ENCODE measurements around the gene CLCNKB.

DNA sequence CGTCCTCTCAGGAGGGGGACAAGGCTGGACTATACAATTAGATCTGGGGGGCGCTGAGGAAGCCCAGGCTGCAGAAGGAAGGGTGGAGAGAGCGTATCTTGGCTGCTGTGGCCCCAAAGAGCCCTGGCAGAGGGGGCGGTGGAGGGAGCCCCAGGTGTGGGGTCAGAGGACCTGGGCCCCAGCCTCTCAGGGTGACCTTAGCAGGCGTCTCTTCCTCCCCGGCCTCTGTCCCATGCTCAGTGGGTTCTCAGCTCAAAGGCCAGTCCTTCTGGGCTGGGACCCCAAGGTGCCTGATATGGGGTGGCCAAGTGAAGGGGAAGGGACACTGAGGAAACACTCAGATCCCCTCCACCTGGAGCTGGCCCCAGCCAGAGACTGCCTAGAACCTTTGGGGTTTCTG, 28.0 kb downstream of the CLCNKB start:
- TF ChIP-seq, protein P1, sequence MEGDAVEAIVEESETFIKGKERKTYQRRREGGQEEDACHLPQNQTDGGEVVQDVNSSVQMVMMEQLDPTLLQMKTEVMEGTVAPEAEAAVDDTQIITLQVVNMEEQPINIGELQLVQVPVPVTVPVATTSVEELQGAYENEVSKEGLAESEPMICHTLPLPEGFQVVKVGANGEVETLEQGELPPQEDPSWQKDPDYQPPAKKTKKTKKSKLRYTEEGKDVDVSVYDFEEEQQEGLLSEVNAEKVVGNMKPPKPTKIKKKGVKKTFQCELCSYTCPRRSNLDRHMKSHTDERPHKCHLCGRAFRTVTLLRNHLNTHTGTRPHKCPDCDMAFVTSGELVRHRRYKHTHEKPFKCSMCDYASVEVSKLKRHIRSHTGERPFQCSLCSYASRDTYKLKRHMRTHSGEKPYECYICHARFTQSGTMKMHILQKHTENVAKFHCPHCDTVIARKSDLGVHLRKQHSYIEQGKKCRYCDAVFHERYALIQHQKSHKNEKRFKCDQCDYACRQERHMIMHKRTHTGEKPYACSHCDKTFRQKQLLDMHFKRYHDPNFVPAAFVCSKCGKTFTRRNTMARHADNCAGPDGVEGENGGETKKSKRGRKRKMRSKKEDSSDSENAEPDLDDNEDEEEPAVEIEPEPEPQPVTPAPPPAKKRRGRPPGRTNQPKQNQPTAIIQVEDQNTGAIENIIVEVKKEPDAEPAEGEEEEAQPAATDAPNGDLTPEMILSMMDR (IDR thresholded peaks at IDR 0.05; ENCODE audit: extremely low read depth in 1 of 2, insufficient read depth in 1 of 2, low read depth in 1 of 2, low read length in 2 of 2), result no peak
- TF ChIP-seq POLR2A (IDR thresholded peaks at IDR 0.05; ENCODE audit: low read depth, low read length) (no peak), FOS (IDR thresholded peaks at IDR 0.05; ENCODE audit: borderline replicate concordance, insufficient read depth, low read length) (no peak), POLR2AphosphoS5 (IDR thresholded peaks at IDR 0.05; ENCODE audit: insufficient read depth, low read depth, low read length) (no peak), MYC (IDR thresholded peaks at IDR 0.05; ENCODE audit: low read depth, low read length) (no peak), GATA2 (IDR thresholded peaks at IDR 0.05; ENCODE audit: insufficient read depth, insufficient read length, low read depth, low read length) (no peak), EZH2 (IDR thresholded peaks at IDR 0.05; ENCODE audit: borderline replicate concordance, low read depth, low read length, severe bottlenecking) (no peak)
- TF ChIP-seq, protein P2, sequence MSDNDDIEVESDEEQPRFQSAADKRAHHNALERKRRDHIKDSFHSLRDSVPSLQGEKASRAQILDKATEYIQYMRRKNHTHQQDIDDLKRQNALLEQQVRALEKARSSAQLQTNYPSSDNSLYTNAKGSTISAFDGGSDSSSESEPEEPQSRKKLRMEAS (IDR thresholded peaks at IDR 0.05; ENCODE audit: insufficient read depth, insufficient read length), result no peak
